Activated naive CD8-positive, alpha-beta T cell (primary cell): ENCODE results near the gene MAK.
"Not testable (repeated sequence)": the region's sequence is repeated elsewhere in the genome, so short reads cannot be mapped to it uniquely, and the experiment has no call there.

ENCODE experiments used
- H3K27ac Mint-ChIP-seq: one replicate; pipeline ENCODE4 v1.8.0; 2021; ENCODE audit warnings: mixed read lengths
- H3K27me3 Mint-ChIP-seq: one replicate; pipeline ENCODE4 v1.8.0; 2021; ENCODE audit warnings: mixed read lengths
- H3K36me3 Mint-ChIP-seq: one replicate; pipeline ENCODE4 v1.8.0; 2021; ENCODE audit warnings: mixed read lengths
- H3K4me1 Mint-ChIP-seq: one replicate; pipeline ENCODE4 v1.8.0; 2021; ENCODE audit warnings: low read depth, mixed read lengths
- H3K4me3 Mint-ChIP-seq: one replicate; pipeline ENCODE4 v1.8.0; 2021; ENCODE audit warnings: mild to moderate bottlenecking, mixed read lengths
- H3K9me3 Mint-ChIP-seq: one replicate; pipeline ENCODE4 v1.8.0; 2021; ENCODE audit warnings: low read depth, mixed read lengths

MAK gene

DNA sequence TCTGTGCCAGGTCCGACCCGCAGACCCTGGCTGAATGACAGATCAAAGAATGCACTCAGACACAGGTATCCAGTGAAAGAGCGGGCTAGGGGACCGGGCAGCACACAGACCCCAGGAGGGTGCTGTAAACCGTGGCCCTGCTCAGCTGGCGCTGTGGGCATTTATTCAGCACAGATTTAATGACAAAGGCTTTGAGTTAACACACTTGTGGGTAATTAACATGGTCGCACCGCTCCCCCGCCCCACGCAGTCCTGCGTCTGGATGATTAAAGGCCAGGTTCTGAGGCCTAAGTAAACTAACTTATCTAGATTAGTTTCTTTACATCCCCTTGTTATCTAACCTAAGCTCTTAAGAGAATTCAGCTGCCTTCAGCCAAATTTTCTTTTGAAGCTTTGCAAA, 3.5 kb downstream of the MAK start:
- no peaks in the 10 kb centered on the region for H3K9me3 Mint-ChIP-seq
- H3K27ac Mint-ChIP-seq, result no peak overlapping the region
- H3K36me3 Mint-ChIP-seq, result peaks cover 6% of the 10 kb centered on the region
- H3K27me3 Mint-ChIP-seq, result peaks cover 30% of the 10 kb centered on the region
- H3K4me1 Mint-ChIP-seq, result peaks cover 18% of the 10 kb centered on the region
- H3K4me3 Mint-ChIP-seq, result no peak overlapping the region

DNA sequence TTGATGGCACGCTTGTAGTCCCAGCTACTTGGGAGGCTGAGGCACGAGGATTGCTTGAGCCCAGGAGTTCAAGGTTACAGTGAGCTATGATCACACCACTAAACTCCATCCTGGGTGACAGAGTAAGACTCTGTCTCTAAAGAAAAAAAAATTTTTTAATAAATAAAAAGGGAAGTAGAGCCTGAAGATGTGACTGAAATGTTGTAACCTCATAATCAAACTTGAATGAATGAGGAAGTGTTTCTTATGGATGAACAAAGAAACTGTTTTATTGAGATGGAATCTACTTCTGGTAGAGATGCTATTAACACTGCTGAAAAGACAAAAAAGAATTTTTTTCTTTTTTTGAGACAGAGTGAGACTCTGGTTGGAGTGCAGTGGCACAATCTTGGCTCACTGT, 6.7 kb downstream of the MAK start:
- Mint-ChIP-seq H3K27ac (no peak overlapping the region), H3K27me3 (peaks cover 13% of the 10 kb centered on the region), H3K4me3 (no peak overlapping the region), H3K36me3 (peaks cover 7% of the 10 kb centered on the region), H3K9me3 (no peaks in the 10 kb centered on the region), H3K4me1 (no peaks in the 10 kb centered on the region)

DNA sequence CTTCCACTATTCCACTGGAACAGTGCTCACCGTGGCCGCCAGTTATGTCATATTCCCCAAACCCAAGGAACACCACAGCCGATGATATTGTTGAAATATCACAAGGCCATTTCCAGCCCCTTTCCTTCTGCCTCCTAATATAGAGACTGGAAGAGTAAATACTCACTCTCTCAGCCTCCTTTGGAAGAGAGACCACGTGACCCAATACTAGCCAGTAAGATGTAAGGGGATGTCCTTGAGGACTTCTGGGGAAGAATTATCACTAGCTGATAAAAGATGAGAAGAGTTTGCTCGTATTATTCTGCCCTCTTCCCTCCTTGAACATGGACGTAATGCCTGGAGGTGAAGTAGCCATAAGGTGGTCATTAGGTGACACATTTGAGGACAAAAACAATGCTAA, 13.5 kb downstream of the MAK start:
- peaks cover 3% of the 10 kb centered on the region for H3K9me3 Mint-ChIP-seq

DNA sequence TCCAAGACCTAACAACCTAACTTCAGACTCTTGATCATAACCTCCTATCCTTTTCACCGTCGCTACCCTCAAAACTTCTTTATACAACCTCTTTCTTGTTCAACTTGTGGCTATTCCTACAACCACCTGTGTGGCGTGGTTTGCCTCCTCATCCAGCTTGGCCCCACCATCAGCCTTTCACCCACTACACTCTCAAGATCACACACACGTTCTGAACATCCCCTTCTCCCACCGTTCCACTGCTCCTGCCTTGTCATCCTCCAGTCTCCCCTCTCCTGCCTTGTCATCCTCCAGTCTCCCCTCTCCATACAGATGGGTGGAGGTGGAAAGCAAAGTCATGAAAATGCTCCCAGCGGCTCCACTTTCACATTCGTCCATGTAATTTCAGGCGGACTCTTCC, 14.0 kb downstream of the MAK start:
- Mint-ChIP-seq H3K4me1 (no peaks in the 10 kb centered on the region), H3K9me3 (peaks cover 3% of the 10 kb centered on the region), H3K27me3 (no peaks in the 10 kb centered on the region), H3K4me3 (no peak overlapping the region), H3K36me3 (peaks cover 8% of the 10 kb centered on the region), H3K27ac (no peak overlapping the region)

More for the DNA sequence above, 13.5 kb downstream of the MAK start:
- peaks cover 8% of the 10 kb centered on the region for H3K36me3 Mint-ChIP-seq
- no peak overlapping the region for H3K27ac Mint-ChIP-seq
- H3K4me1 Mint-ChIP-seq, result no peaks in the 10 kb centered on the region
- no peaks in the 10 kb centered on the region for H3K27me3 Mint-ChIP-seq
- no peak overlapping the region for H3K4me3 Mint-ChIP-seq

DNA sequence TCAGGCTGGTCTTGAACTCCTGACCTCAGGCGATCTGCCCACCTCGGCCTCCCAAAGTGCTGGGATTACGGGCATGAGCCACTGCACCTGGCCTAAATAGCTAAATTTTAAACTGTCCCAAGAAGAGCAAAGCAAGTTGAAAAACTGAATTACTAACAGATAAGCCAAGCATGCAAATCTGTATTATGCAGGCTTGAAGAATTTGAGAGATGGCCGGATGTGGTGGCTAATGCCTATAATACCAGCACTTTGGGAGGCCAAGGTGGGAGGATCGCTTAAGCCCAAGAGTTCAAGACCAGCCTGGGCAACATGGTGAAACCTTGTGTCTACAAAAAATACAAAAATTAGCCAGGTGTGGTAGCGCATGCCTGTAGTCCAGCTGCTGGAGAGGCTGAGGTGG, 24.2 kb downstream of the MAK start:
- not testable (repeated sequence) for H3K36me3 Mint-ChIP-seq

DNA sequence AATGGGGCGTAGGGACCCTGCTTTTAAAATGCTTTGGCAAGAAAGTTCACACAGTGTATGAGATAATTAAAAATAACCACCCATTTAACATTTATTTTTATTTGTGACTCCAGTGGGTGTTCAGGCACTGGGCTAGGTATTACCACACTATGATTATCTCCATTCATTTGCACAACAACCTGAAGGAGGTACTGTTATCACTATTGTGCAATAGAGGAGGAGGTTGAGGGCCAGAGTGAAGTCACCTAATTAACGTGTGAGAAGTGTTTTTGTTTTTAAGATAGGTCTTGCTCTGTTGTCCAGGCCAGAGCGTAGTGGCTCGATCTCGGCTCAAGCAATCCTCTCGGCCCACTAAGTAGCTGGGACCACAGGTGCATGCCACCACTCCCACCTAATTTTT, 29.2 kb downstream of the MAK start:
- H3K9me3 Mint-ChIP-seq, result no peaks in the 10 kb centered on the region
- H3K27me3 Mint-ChIP-seq, result no peaks in the 10 kb centered on the region
- H3K27ac Mint-ChIP-seq, result no peak overlapping the region
- H3K36me3 Mint-ChIP-seq, result peaks cover 13% of the 10 kb centered on the region
- H3K4me3 Mint-ChIP-seq, result no peak overlapping the region
- H3K4me1 Mint-ChIP-seq, result no peaks in the 10 kb centered on the region

More for the DNA sequence above, 24.2 kb downstream of the MAK start:
- not testable (repeated sequence) for H3K4me1 Mint-ChIP-seq, H3K4me3 Mint-ChIP-seq, H3K9me3 Mint-ChIP-seq, H3K27me3 Mint-ChIP-seq, H3K27ac Mint-ChIP-seq

DNA sequence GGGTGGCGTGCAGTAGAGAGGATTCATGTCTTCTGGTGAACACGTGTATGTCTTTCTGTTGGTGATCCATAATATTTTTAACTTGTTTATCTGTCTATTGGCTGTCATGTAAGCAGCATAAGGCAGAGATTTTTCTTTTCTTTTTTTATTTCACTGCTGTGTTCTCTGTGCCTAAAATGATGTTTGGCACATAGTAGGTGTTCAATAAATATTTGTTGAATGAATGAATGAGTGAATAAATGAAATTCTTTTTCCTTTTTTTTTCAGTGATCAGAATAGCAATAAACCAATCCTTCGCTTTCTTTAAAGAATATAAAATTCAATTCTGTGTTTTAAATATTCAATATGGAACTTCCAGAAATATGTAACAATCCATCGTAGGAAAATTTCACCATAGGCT, 30.0 kb downstream of the MAK start:
- peaks cover 13% of the 10 kb centered on the region for H3K36me3 Mint-ChIP-seq
- H3K27ac Mint-ChIP-seq, result no peak overlapping the region
- no peaks in the 10 kb centered on the region for H3K9me3 Mint-ChIP-seq
- H3K4me3 Mint-ChIP-seq, result no peak overlapping the region
- H3K27me3 Mint-ChIP-seq, result no peaks in the 10 kb centered on the region
- H3K4me1 Mint-ChIP-seq, result no peaks in the 10 kb centered on the region

DNA sequence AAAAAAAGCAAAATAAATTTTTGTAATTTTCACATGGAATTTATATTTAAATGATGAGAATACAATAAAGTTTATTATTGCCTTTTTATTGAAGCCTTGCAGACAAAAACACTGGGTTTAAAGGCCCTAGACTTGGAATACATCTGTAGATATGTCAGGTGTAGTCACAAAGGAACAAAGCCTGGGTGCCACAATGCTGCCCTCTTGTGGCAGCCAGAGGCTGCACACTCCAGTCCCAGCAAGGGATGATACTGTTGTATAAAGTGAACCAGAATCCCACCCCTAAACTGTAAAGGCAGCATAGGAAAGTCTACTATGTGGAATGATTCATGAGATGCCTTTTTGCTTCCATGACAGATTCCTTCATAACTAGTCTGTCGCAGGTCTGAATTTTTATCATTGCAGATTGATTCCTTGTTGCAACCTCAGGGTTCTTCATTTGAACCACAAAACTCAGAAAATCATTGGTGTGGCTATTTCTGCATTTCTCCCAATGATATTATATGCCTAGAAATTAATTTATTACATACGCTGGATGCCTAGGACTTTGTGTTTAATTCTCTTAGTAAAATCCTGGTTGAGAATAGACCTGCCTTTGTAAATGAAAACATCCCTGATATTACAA, 37.0 kb downstream of the MAK start:
- Mint-ChIP-seq H3K27me3 (no peaks in the 10 kb centered on the region), H3K27ac (no peak overlapping the region), H3K36me3 (peaks cover 2% of the 10 kb centered on the region), H3K9me3 (no peaks in the 10 kb centered on the region), H3K4me3 (no peak overlapping the region), H3K4me1 (no peaks in the 10 kb centered on the region)

DNA sequence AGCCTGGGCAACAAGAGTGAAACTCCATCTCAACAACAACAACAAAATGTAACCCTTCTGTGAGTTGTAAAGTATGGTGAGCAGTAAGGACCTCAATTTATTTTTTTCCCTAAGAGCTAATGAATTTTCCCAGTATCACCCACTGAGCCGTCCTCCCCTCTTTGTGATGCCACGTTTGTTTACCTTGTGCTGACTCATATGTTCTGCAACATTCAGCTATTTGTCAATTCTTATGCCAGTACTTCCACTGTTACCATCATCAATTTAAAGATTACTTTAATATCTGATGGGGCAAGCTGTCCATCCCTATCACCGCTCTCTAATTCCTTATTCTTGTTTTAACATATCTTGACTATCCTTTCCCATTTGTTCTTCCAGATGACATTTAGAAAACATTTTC, 37.5 kb downstream of the MAK start:
- H3K4me1 Mint-ChIP-seq, result no peaks in the 10 kb centered on the region
- no peak overlapping the region for H3K4me3 Mint-ChIP-seq
- H3K27ac Mint-ChIP-seq, result no peak overlapping the region
- H3K27me3 Mint-ChIP-seq, result no peaks in the 10 kb centered on the region
- H3K9me3 Mint-ChIP-seq, result no peaks in the 10 kb centered on the region
- H3K36me3 Mint-ChIP-seq, result peaks cover 2% of the 10 kb centered on the region

DNA sequence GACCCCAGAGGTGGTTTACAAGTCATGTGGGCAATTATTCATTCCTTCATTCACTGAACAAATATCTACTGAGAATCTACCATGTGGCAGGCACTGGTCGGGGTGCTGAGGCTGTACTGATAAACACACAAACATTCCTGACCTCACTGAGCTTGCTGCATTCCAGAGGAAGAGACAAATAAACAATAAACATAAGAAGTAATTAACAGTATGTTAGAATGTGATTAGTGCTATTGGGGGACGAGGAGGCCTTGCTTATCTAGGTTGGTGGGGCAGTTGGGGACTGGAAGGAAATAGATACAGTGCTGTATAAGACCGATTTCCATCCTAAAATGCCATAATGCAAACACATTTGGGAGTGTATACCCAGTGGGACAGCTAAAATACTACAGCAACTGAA, 44.1 kb downstream of the MAK start:
- Mint-ChIP-seq H3K27ac (no peak overlapping the region), H3K9me3 (no peaks in the 10 kb centered on the region)

DNA sequence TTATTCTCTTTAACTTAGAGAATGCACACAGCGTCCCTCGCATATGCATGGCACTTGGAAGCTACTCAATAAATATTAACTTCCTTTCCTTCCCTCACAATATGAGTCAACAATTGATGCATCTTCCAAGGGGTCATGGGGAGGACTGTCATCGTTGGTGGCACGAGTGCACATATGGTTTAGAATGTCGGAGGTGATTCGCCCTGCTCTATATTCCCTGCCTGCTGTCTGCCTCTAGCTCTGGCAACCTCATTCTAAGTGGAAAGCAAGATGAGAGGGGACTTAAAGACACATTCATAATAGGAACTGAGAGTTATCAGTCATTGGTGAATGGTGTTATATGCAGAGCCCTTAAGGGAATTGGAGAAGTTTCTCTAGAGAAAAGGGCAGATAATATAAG, 44.6 kb downstream of the MAK start:
- Mint-ChIP-seq H3K4me3 (no peak overlapping the region), H3K27me3 (no peaks in the 10 kb centered on the region), H3K9me3 (no peaks in the 10 kb centered on the region), H3K36me3 (peaks cover 8% of the 10 kb centered on the region), H3K27ac (no peak overlapping the region), H3K4me1 (no peaks in the 10 kb centered on the region)

More for the DNA sequence above, 44.1 kb downstream of the MAK start:
- Mint-ChIP-seq H3K4me3 (no peak overlapping the region), H3K4me1 (no peaks in the 10 kb centered on the region), H3K27me3 (no peaks in the 10 kb centered on the region), H3K36me3 (peaks cover 7% of the 10 kb centered on the region)

DNA sequence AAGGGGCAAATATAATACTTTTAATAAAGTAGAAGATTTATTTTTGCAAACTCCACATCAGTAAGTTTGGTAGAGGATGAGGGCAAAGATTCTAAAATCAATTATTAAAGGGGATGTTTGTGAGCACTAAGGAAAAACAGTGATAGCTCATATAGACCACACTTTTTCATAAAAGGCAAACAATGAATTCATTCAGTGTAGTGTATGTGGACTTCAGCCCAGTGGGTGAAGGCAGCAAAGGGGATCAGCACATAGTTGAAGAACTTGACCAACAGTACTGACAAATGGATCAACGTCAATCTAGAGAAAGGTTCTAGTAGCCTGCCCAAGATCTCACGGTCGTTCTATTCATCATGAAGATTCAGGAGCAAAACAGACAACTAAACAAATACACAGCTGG, 45.3 kb downstream of the MAK start:
- H3K36me3 Mint-ChIP-seq, result peaks cover 9% of the 10 kb centered on the region
- H3K4me1 Mint-ChIP-seq, result no peaks in the 10 kb centered on the region
- no peak overlapping the region for H3K4me3 Mint-ChIP-seq
- no peaks in the 10 kb centered on the region for H3K9me3 Mint-ChIP-seq
- no peaks in the 10 kb centered on the region for H3K27me3 Mint-ChIP-seq
- H3K27ac Mint-ChIP-seq, result no peak overlapping the region

DNA sequence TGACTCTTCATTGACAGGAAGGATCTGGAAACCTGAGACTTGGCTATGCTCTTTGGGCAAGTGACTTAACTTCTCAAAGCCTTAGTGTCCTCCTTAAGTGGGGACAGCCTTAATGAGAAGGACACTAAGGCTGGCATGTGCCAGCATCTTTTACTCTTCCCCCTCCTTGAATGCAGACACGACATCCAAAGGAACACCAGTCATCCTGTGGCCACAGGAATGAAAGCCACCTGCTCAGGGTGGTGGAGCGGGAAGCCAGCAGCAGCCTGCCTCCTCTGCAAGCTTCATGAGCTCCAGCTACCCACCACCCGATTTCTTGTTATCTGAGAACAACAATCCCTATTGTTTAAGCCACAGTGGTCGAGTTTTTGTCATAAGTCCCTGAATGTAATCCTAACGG, 46.2 kb downstream of the MAK start:
- Mint-ChIP-seq H3K9me3 (no peaks in the 10 kb centered on the region), H3K27ac (no peak overlapping the region), H3K36me3 (peaks cover 10% of the 10 kb centered on the region), H3K4me3 (no peak overlapping the region), H3K27me3 (no peaks in the 10 kb centered on the region), H3K4me1 (no peaks in the 10 kb centered on the region)

DNA sequence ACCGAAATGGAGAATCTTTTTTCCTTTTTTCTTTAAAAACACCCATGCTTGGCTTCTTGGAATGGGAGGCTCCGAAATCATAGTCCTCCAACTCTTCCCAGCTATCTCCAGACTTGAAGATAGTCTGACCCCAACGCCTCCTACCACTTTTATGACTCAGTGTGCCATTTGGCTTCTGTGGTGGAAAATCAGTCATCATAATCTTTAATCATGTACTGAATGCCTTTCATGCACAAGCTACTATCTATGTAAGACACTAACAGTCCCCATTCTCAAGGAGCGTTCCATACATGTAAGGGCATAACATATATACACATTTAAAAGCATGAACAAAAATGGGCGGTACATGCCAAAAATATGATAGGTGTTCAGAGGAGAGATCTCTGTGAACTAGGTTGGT, 46.7 kb downstream of the MAK start:
- Mint-ChIP-seq H3K4me1 (no peaks in the 10 kb centered on the region), H3K27ac (no peak overlapping the region), H3K4me3 (no peak overlapping the region), H3K9me3 (no peaks in the 10 kb centered on the region), H3K27me3 (no peaks in the 10 kb centered on the region), H3K36me3 (peaks cover 12% of the 10 kb centered on the region)

DNA sequence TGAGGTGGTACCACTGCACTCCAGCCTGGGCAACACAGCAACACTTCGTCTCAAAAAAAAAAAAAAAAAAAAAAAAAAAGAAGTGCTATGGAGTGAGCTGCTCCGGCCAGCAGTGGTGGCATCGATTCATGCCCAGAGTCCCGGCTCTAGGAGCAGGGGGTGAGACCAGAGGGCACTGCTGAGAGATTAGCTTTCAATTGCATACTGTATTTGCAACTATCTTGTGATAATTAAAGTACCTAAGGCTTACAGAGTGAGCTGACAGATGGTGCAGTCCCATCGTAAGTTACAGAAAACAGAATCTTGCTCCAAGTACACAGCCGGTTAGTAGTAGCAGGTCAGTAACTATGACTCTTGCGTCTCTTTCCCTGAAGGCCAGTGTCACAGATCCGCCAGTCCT, 59.3 kb downstream of the MAK start:
- no peak overlapping the region for H3K27ac Mint-ChIP-seq
- H3K36me3 Mint-ChIP-seq, result peaks cover 27% of the 10 kb centered on the region
- no peaks in the 10 kb centered on the region for H3K9me3 Mint-ChIP-seq
- peaks cover 14% of the 10 kb centered on the region for H3K4me1 Mint-ChIP-seq
- H3K4me3 Mint-ChIP-seq, result no peak overlapping the region
- H3K27me3 Mint-ChIP-seq, result no peaks in the 10 kb centered on the region

DNA sequence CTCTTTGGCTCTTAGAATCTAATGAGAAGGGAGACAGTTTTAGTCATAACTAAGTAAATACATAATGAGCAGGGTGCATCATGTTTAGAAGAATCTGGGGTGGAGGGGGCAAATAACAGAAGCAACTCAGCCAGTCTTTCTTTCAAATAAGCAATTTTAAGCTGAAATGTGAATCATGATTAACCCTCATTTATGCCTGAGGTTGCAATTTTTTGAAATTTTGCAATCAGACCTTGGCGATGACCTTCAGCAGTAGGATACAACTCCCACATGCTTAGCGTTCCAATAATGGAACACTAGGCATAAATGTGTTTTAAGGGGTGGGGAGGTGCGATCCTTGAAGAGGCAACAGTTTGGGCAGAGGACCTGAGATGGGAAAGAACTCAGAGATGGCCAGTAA, 60.1 kb downstream of the MAK start:
- Mint-ChIP-seq H3K9me3 (no peaks in the 10 kb centered on the region), H3K4me1 (peaks cover 14% of the 10 kb centered on the region), H3K27ac (peak overlapping the region; percentile 10), H3K36me3 (peaks cover 23% of the 10 kb centered on the region), H3K27me3 (no peaks in the 10 kb centered on the region), H3K4me3 (no peak overlapping the region)
